ENCODE results near the gene SLC25A44.

The SLC25A44 gene

GRCh38 chr1:156155756-156156510 lies 38.0 kb upstream of the SLC25A44 start:
- H3K4me1 ChIP-seq = no peaks in the 10 kb centered on the region
- H2AFZ ChIP-seq = no peak overlapping the region
- H3K9me3 ChIP-seq (ENCODE audit: control insufficient read depth, low read length) = no peaks in the 10 kb centered on the region
- H3K9ac ChIP-seq = no peak overlapping the region
- no peak overlapping the region for H3K4me2 ChIP-seq (ENCODE audit: low read length)
- H3K27me3 ChIP-seq (ENCODE audit: control insufficient read depth, insufficient read depth, low read length) = no peaks in the 10 kb centered on the region
- no peak for TF ChIP-seq CTCF (IDR thresholded peaks at IDR 0.05)
- no peaks in the 10 kb centered on the region for H3K79me2 ChIP-seq
- H3K4me3 ChIP-seq (ENCODE audit: low read depth, low read length) = no peak overlapping the region
- no peaks in the 10 kb centered on the region for H3K36me3 ChIP-seq (ENCODE audit: control insufficient read depth, insufficient read depth, low read length)
- no peak overlapping the region for H3K27ac ChIP-seq

GRCh38 chr1:156157506-156157905 lies 36.4 kb upstream of the SLC25A44 start:
- Histone ChIP-seq H2AFZ (no peak overlapping the region), H3K9ac (no peak overlapping the region), H3K4me1 (peaks cover 4% of the 10 kb centered on the region), H3K27ac (no peak overlapping the region), H3K36me3 (ENCODE audit: control insufficient read depth, insufficient read depth, low read length) (no peaks in the 10 kb centered on the region), H3K4me3 (ENCODE audit: low read depth, low read length) (no peak overlapping the region), H3K79me2 (no peaks in the 10 kb centered on the region), H3K27me3 (ENCODE audit: control insufficient read depth, insufficient read depth, low read length) (no peaks in the 10 kb centered on the region), H3K4me2 (ENCODE audit: low read length) (no peak overlapping the region), H3K9me3 (ENCODE audit: control insufficient read depth, low read length) (no peaks in the 10 kb centered on the region)
- TF ChIP-seq CTCF (IDR thresholded peaks at IDR 0.05) = no peak

- H3K36me3 ChIP-seq (ENCODE audit: control insufficient read depth, insufficient read depth, low read length) = no peaks in the 10 kb centered on the region
- no peaks in the 10 kb centered on the region for H3K9me3 ChIP-seq (ENCODE audit: control insufficient read depth, low read length)
- no peak overlapping the region for H3K4me3 ChIP-seq (ENCODE audit: low read depth, low read length)
- no peak for TF ChIP-seq CTCF (IDR thresholded peaks at IDR 0.05)
- H3K4me2 ChIP-seq (ENCODE audit: low read length) = no peak overlapping the region
- H3K4me1 ChIP-seq = peaks cover 4% of the 10 kb centered on the region
- H3K79me2 ChIP-seq = no peaks in the 10 kb centered on the region
- H3K27ac ChIP-seq = no peak overlapping the region
- no peak overlapping the region for H2AFZ ChIP-seq
- H3K9ac ChIP-seq = no peak overlapping the region
- no peaks in the 10 kb centered on the region for H3K27me3 ChIP-seq (ENCODE audit: control insufficient read depth, insufficient read depth, low read length)
These were observed 35.9 kb upstream of the SLC25A44 start for GRCh38 chr1:156157966-156158365.

- Histone ChIP-seq H3K27ac (peak overlapping the region; percentile 11), H2AFZ (peak overlapping the region; percentile 64), H3K9ac (no peak overlapping the region), H3K4me3 (ENCODE audit: low read depth, low read length) (no peak overlapping the region), H3K9me3 (ENCODE audit: control insufficient read depth, low read length) (no peaks in the 10 kb centered on the region), H3K36me3 (ENCODE audit: control insufficient read depth, insufficient read depth, low read length) (no peaks in the 10 kb centered on the region), H3K4me1 (peaks cover 4% of the 10 kb centered on the region), H3K27me3 (ENCODE audit: control insufficient read depth, insufficient read depth, low read length) (no peaks in the 10 kb centered on the region), H3K79me2 (no peaks in the 10 kb centered on the region), H3K4me2 (ENCODE audit: low read length) (peak overlapping the region; percentile 50)
- TF ChIP-seq CTCF (IDR thresholded peaks at IDR 0.05) = no peak
These were observed 33.7 kb upstream of the SLC25A44 start for GRCh38 chr1:156160000-156160742.

All from parathyroid adenoma (tissue), 2 donors.